NCI-H526 (cell line): ENCODE measurements around the gene SAMD4A.

Source experiments
- DNase-seq, 2 experiments: peaks; one replicate each; lab custom pipeline; 2025; lab: John Stamatoyannopoulos, UW

Gene SAMD4A

GRCh38 chr14:54565785-54566409, 1.0 kb upstream of the SAMD4A start:
- DNase-seq, result peak in 1 of 2 experiments; percentile 67

GRCh38 chr14:54567224-54567638, 303 bp downstream of the SAMD4A start:
- DNase-seq, result peak in 1 of 2 experiments; percentile 60

GRCh38 chr14:54567639-54568561, 972 bp downstream of the SAMD4A start:
- peak; percentile 34 to 84 for DNase-seq

GRCh38 chr14:54568821-54569595, 2.1 kb downstream of the SAMD4A start:
- no peak for DNase-seq

GRCh38 chr14:54570047-54570446, 3.1 kb downstream of the SAMD4A start:
- no peak for DNase-seq

GRCh38 chr14:54570631-54571415, 3.9 kb downstream of the SAMD4A start:
- DNase-seq, result no peak

GRCh38 chr14:54572316-54572715, 5.4 kb downstream of the SAMD4A start:
- peak; percentile 9 to 48 for DNase-seq

GRCh38 chr14:54574528-54574927, 7.6 kb downstream of the SAMD4A start:
- no peak for DNase-seq

GRCh38 chr14:54577494-54577893, 10.6 kb downstream of the SAMD4A start:
- DNase-seq, result no peak

- DNase-seq, result no peak
Measured at GRCh38 chr14:54577977-54578376, 11.0 kb downstream of the SAMD4A start.

- DNase-seq, result no peak
Measured at GRCh38 chr14:54579621-54580020, 12.7 kb downstream of the SAMD4A start.

GRCh38 chr14:54580933-54581332, 14.0 kb downstream of the SAMD4A start:
- no peak for DNase-seq

GRCh38 chr14:54582334-54582733, 15.4 kb downstream of the SAMD4A start:
- DNase-seq, result no peak

GRCh38 chr14:54584097-54584496, 17.2 kb downstream of the SAMD4A start:
- DNase-seq, result no peak

GRCh38 chr14:54585214-54585613, 18.3 kb downstream of the SAMD4A start:
- no peak for DNase-seq

- no peak for DNase-seq
Measured at GRCh38 chr14:54589076-54589475, 22.1 kb downstream of the SAMD4A start.

GRCh38 chr14:54589843-54590242, 22.9 kb downstream of the SAMD4A start:
- no peak for DNase-seq

GRCh38 chr14:54590481-54590880, 23.6 kb downstream of the SAMD4A start:
- DNase-seq, result no peak

GRCh38 chr14:54591461-54591860, 24.5 kb downstream of the SAMD4A start:
- DNase-seq, result peak; percentile 72 to 75

- no peak for DNase-seq
Measured at GRCh38 chr14:54591866-54592265, 24.9 kb downstream of the SAMD4A start.

GRCh38 chr14:54593860-54594259, 26.9 kb downstream of the SAMD4A start:
- DNase-seq, result no peak

- DNase-seq, result no peak
Measured at GRCh38 chr14:54594537-54594936, 27.6 kb downstream of the SAMD4A start.
